Stimulated activated CD4-positive, alpha-beta T cell treated with anti-CD3 and anti-CD28 coated beads, Interleukin-15, amount 100 ng/mL, for 48 hours (primary cell): ENCODE measurements around the gene CIB4.
"Not testable (repeated sequence)": the region's sequence is repeated elsewhere in the genome, so short reads cannot be mapped to it uniquely, and the experiment has no call there.

ENCODE experiments used
- DNase-seq, 2 donors: peaks; one replicate each; pipeline ENCODE4 v3.0.0-alpha.2; 2020; ENCODE audit warnings: low read depth in 2 of 2

The CIB4 gene

GRCh38 chr2:26666671-26667070 is 25.5 kb upstream of the CIB4 start:
- DNase-seq, result no peak

GRCh38 chr2:26665296-26665695 is 24.1 kb upstream of the CIB4 start:
- not testable (repeated sequence) for DNase-seq

GRCh38 chr2:26660363-26660962 is 19.3 kb upstream of the CIB4 start:
- no peak for DNase-seq

GRCh38 chr2:26658691-26659346 is 17.7 kb upstream of the CIB4 start:
- DNase-seq, result no peak

GRCh38 chr2:26657265-26657664 is 16.1 kb upstream of the CIB4 start:
- no peak for DNase-seq

GRCh38 chr2:26655611-26656195 is 14.5 kb upstream of the CIB4 start:
- no peak for DNase-seq

GRCh38 chr2:26655120-26655519 is 14.0 kb upstream of the CIB4 start:
- not testable (repeated sequence) for DNase-seq

GRCh38 chr2:26654061-26654340 is 12.8 kb upstream of the CIB4 start:
- no peak for DNase-seq

GRCh38 chr2:26653207-26654060 is 12.3 kb upstream of the CIB4 start:
- DNase-seq, result no peak

GRCh38 chr2:26652361-26653041 is 11.3 kb upstream of the CIB4 start:
- DNase-seq, result no peak

- DNase-seq, result no peak
Measured at GRCh38 chr2:26651799-26652198, 10.6 kb upstream of the CIB4 start.

- DNase-seq, result no peak
Measured at GRCh38 chr2:26651470-26651771, 10.3 kb upstream of the CIB4 start.

GRCh38 chr2:26650713-26651469 is 9.7 kb upstream of the CIB4 start:
- no peak for DNase-seq

- DNase-seq, result no peak
Measured at GRCh38 chr2:26649992-26650712, 9.0 kb upstream of the CIB4 start.

GRCh38 chr2:26649322-26649721 is 8.2 kb upstream of the CIB4 start:
- DNase-seq, result no peak

GRCh38 chr2:26648516-26648915 is 7.3 kb upstream of the CIB4 start:
- no peak for DNase-seq

GRCh38 chr2:26647981-26648380 is 6.8 kb upstream of the CIB4 start:
- DNase-seq, result no peak

GRCh38 chr2:26646986-26647672 is 6.0 kb upstream of the CIB4 start:
- DNase-seq, result no peak

GRCh38 chr2:26645762-26646161 is 4.6 kb upstream of the CIB4 start:
- no peak for DNase-seq

- no peak for DNase-seq
Measured at GRCh38 chr2:26644188-26644835, 3.1 kb upstream of the CIB4 start.
